Activated B cell treated with CpG ODN at 0.5 μM for 24 hours (primary cell): ENCODE data around the gene MATR3. TPM values are rescaled to one million over a fixed set of nuclear protein-coding genes. Genes with fewer than 3 reads are reported as not detected.

Source experiments
- ATAC-seq: fragments of 200-7000 bp; cut with Tn5 transposase; one replicate; pipeline ENCODE4 v1.10.0; 2021; ENCODE audit warnings: low read depth, mild to moderate bottlenecking, moderate library complexity
- CTCF ChIA-PET: fragments of 350-600 bp; sonication (Branson Sonifier 250); formaldehyde crosslinking; loops from one replicate; lab custom pipeline; 2021; ENCODE audit warnings: antibody characterized with exemption; lab: Charles Lee
- POLR2A ChIA-PET: fragments of 350-600 bp; sonication (Branson Sonifier 250); formaldehyde crosslinking; loops from one replicate; lab custom pipeline; 2021; ENCODE audit warnings: antibody characterized with exemption; lab: Charles Lee
- DNase-seq: peaks from one replicate; pipeline ENCODE4 v3.0.0; 2022
- H3K27ac Mint-ChIP-seq: one replicate; pipeline ENCODE4 v1.8.0; 2020; ENCODE audit warnings: mixed read lengths
- H3K27me3 Mint-ChIP-seq: one replicate; pipeline ENCODE4 v1.8.0; 2021; ENCODE audit warnings: mixed read lengths
- H3K36me3 Mint-ChIP-seq: one replicate; pipeline ENCODE4 v1.8.0; 2021; ENCODE audit warnings: low read depth, mixed read lengths
- H3K4me1 Mint-ChIP-seq: one replicate; pipeline ENCODE4 v1.8.0; 2021; ENCODE audit warnings: mixed read lengths
- H3K4me3 Mint-ChIP-seq: one replicate; pipeline ENCODE4 v1.8.0; 2020; ENCODE audit warnings: mild to moderate bottlenecking, mixed read lengths
- H3K9me3 Mint-ChIP-seq: one replicate; pipeline ENCODE4 v1.8.0; 2020; ENCODE audit warnings: mixed read lengths
- CTCF ChIP-seq: fragments of 200-600 bp; IDR thresholded peaks from one replicate; pipeline ENCODE4 v1.8.0; 2022; ENCODE audit warnings: antibody characterized with exemption, mild to moderate bottlenecking
- intact Hi-C: fragments of 100-400 bp; cut with micrococcal nuclease; formaldehyde crosslinking; loops from one replicate; pipeline ENCODE4 v1.15.1; 2024
- total RNA-seq: library from RNA; stranded (reverse); gene quantifications from 2 replicates; pipeline ENCODE4 v1.2.3, GENCODE V29; 2022

Gene MATR3
- total RNA-seq, 1 donor from 2014 or later = 294 TPM

- Mint-ChIP-seq H3K9me3 (no peaks in the 10 kb centered on the region), H3K4me3 (no peak overlapping the region), H3K27ac (no peak overlapping the region), H3K4me1 (no peaks in the 10 kb centered on the region), H3K36me3 (no peaks in the 10 kb centered on the region), H3K27me3 (peaks cover 10% of the 10 kb centered on the region)
- TF ChIP-seq CTCF = no peak
- no peak for ATAC-seq
- CTCF ChIA-PET = interaction anchor here (0.6 to 1.5 kb wide), 7 partner anchors 11 to 812 kb away, joined by 3 to 7 read pairs (median 3); no protein-coding TSS in a partner anchor
- POLR2A ChIA-PET = interaction anchor here (1.1 kb wide), 1 partner anchor 687 kb away, joined by 4 read pairs; the partner anchor contains the start of gene HSPA9
- intact Hi-C loops = loop anchor here (1.0 kb wide), 2 partner anchors 437 to 683 kb away; no protein-coding TSS in a partner anchor
- DNase-seq = no peak
Measured at GRCh38 chr5:139262059-139262741, 31.3 kb upstream of the MATR3 start.

- ATAC-seq (peak; percentile 99), DNase-seq (no peak)
- ChIA-PET POLR2A (interaction anchor here (1.1 kb wide), 1 partner anchor 687 kb away, joined by 4 read pairs; the partner anchor contains the start of gene HSPA9), CTCF (interaction anchor here (0.6 to 1.5 kb wide), 7 partner anchors 10 to 812 kb away, joined by 3 to 7 read pairs (median 3); no protein-coding TSS in a partner anchor)
- intact Hi-C loops = loop anchor here (1.0 kb wide), 2 partner anchors 438 to 684 kb away; no protein-coding TSS in a partner anchor
- Mint-ChIP-seq H3K4me1 (peaks cover 1% of the 10 kb centered on the region), H3K9me3 (no peaks in the 10 kb centered on the region), H3K36me3 (no peaks in the 10 kb centered on the region), H3K4me3 (no peak overlapping the region), H3K27ac (no peak overlapping the region), H3K27me3 (peaks cover 10% of the 10 kb centered on the region)
- no peak for TF ChIP-seq CTCF
Measured at GRCh38 chr5:139262742-139263445, 30.6 kb upstream of the MATR3 start.

- peaks cover 8% of the 10 kb centered on the region for H3K4me1 Mint-ChIP-seq
- POLR2A ChIA-PET = no interaction called here
- no peaks in the 10 kb centered on the region for H3K9me3 Mint-ChIP-seq
- no peak for TF ChIP-seq CTCF
- intact Hi-C loops = no loop called here
- CTCF ChIA-PET = no interaction called here
- H3K27ac Mint-ChIP-seq = no peak overlapping the region
- no peak overlapping the region for H3K4me3 Mint-ChIP-seq
- no peak for DNase-seq
- no peak for ATAC-seq
- peaks cover 9% of the 10 kb centered on the region for H3K27me3 Mint-ChIP-seq
- H3K36me3 Mint-ChIP-seq = no peaks in the 10 kb centered on the region
Measured at GRCh38 chr5:139263536-139263935, 30.0 kb upstream of the MATR3 start.

GRCh38 chr5:139263946-139264345 is 29.6 kb upstream of the MATR3 start:
- Mint-ChIP-seq H3K27me3 (peaks cover 8% of the 10 kb centered on the region), H3K4me1 (peaks cover 11% of the 10 kb centered on the region), H3K9me3 (no peaks in the 10 kb centered on the region), H3K27ac (no peak overlapping the region), H3K36me3 (no peaks in the 10 kb centered on the region), H3K4me3 (no peak overlapping the region)
- ATAC-seq = no peak
- no peak for TF ChIP-seq CTCF
- intact Hi-C loops = no loop called here
- ChIA-PET CTCF (interaction anchor here (0.7 kb wide), 1 partner anchor 463 kb away, joined by 4 read pairs; no protein-coding TSS in a partner anchor), POLR2A (no interaction called here)
- DNase-seq = no peak

DNA sequence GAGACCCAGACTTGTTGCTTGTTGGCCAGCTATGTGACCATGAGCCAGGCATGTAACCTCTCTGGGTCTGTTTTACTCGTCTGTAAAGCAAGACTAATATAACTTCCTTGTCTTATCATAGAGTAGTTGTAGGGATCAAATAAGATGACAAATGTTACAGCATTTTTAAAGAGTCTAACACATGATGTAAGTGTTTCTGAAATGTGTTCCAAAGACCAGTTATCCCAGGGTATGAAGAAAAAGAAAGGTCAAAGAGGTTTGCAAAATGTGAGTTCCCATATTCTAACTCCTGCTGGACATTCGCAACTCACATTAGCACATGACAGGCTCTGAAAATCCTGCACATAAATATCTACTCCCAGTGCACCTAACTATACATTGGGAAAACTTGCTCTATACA is 28.5 kb upstream of the MATR3 start:
- H3K36me3 Mint-ChIP-seq = no peaks in the 10 kb centered on the region
- DNase-seq = no peak
- POLR2A ChIA-PET = no interaction called here
- H3K4me1 Mint-ChIP-seq = peaks cover 11% of the 10 kb centered on the region
- no peak for ATAC-seq
- H3K27me3 Mint-ChIP-seq = peaks cover 8% of the 10 kb centered on the region
- H3K27ac Mint-ChIP-seq = no peak overlapping the region
- CTCF ChIA-PET = no interaction called here
- no peak for TF ChIP-seq CTCF
- H3K9me3 Mint-ChIP-seq = no peaks in the 10 kb centered on the region
- H3K4me3 Mint-ChIP-seq = no peak overlapping the region
- intact Hi-C loops = no loop called here
